ENCODE measurements around the gene TTC7B. TPM values are rescaled to one million over a fixed set of nuclear protein-coding genes. Genes with fewer than 3 reads are reported as not detected.

The TTC7B gene
- polyA plus RNA-seq, 1 donor (not counting 4 experiments of a cell fraction or from before 2014, with no cell fraction given): 21.4 TPM

DNA sequence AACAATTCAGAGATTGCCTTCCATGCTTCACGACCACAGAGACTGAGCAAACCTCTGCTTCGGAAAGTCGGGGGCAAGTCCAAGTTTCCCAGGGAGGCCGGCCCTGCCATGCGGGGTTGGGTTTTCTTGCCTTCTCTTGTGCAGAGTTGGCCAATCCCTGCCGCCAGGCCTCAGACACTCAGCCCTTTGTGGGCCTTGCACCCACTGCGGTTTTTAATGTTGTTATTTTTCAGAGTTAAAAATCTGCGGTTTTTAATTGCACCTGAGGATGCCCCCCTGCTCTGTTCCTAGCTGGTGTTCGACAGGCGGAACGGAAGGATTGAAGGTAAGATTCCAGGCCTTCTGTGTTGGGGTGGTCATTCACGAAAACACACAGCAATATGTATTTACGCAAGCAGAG lies 310.7 kb downstream of the TTC7B start:
- TF ChIP-seq CTCF (optimal IDR thresholded peaks at IDR 0.05 in 1 of 3, IDR thresholded peaks at IDR 0.05 in 1 of 3, conservative IDR thresholded peaks at IDR 0.05 in 1 of 3; ENCODE audit: extremely low read depth in 1 of 3, insufficient read depth in 2 of 3, low read length in 3 of 3) (no peak), EZH2 (IDR thresholded peaks at IDR 0.05; ENCODE audit: low read length) (no peak)
- Histone ChIP-seq H3K4me2 (ENCODE audit: control insufficient read depth, extremely low read depth, insufficient read depth, low read depth, low read length) (no peak overlapping the region), H3K27ac (ENCODE audit: control insufficient read depth, insufficient read depth, low read length) (no peak overlapping the region), H3K9ac (ENCODE audit: control insufficient read depth, extremely low read depth, insufficient read depth, low read length) (no peak overlapping the region), H2AFZ (ENCODE audit: control insufficient read depth, low read length) (no peak overlapping the region), H3K9me3 (ENCODE audit: control insufficient read depth, low read depth, low read length) (no peaks in the 10 kb centered on the region), H3K79me2 (ENCODE audit: control insufficient read depth, insufficient read depth, low read length) (no peaks in the 10 kb centered on the region), H3K36me3 (ENCODE audit: control insufficient read depth in 2 of 2, extremely low read depth in 1 of 2, insufficient read depth in 2 of 2, low read length in 2 of 2) (no peaks in the 10 kb centered on the region), H3K4me1 (ENCODE audit: control insufficient read depth, extremely low read depth, insufficient read depth, low read length) (peaks cover 14% of the 10 kb centered on the region), H3K4me3 (ENCODE audit: control insufficient read depth in 2 of 3, extremely low read depth in 1 of 3, insufficient read depth in 2 of 3, low read depth in 1 of 3, low read length in 3 of 3) (no peak overlapping the region), H4K20me1 (ENCODE audit: control insufficient read depth, extremely low read depth, insufficient read depth, low read length) (no peaks in the 10 kb centered on the region), H3K9me1 (ENCODE audit: control insufficient read depth, extremely low read depth, insufficient read depth, low read length) (no peaks in the 10 kb centered on the region), H3K27me3 (ENCODE audit: control insufficient read depth, extremely low read depth, insufficient read depth, low read length) (peaks cover 19% of the 10 kb centered on the region)
- DNase-seq (ENCODE audit: low read depth, low spot score): no peak
- dilution Hi-C loops (cut with MboI; ENCODE audit: extremely low pct_ligation_motif_present, low sequenced_read_pairs): no loop called here
- no peak for FAIRE-seq

GRCh38 chr14:90504643-90505042 lies 311.6 kb downstream of the TTC7B start:
- Histone ChIP-seq H3K27me3 (ENCODE audit: control insufficient read depth, extremely low read depth, insufficient read depth, low read length) (peaks cover 24% of the 10 kb centered on the region), H4K20me1 (ENCODE audit: control insufficient read depth, extremely low read depth, insufficient read depth, low read length) (no peaks in the 10 kb centered on the region), H3K9me1 (ENCODE audit: control insufficient read depth, extremely low read depth, insufficient read depth, low read length) (no peaks in the 10 kb centered on the region), H3K9ac (ENCODE audit: control insufficient read depth, extremely low read depth, insufficient read depth, low read length) (no peak overlapping the region), H3K79me2 (ENCODE audit: control insufficient read depth, insufficient read depth, low read length) (no peaks in the 10 kb centered on the region), H3K27ac (ENCODE audit: control insufficient read depth, insufficient read depth, low read length) (no peak overlapping the region), H2AFZ (ENCODE audit: control insufficient read depth, low read length) (no peak overlapping the region), H3K4me1 (ENCODE audit: control insufficient read depth, extremely low read depth, insufficient read depth, low read length) (peaks cover 14% of the 10 kb centered on the region), H3K36me3 (ENCODE audit: control insufficient read depth in 2 of 2, extremely low read depth in 1 of 2, insufficient read depth in 2 of 2, low read length in 2 of 2) (no peaks in the 10 kb centered on the region), H3K4me3 (ENCODE audit: control insufficient read depth in 2 of 3, extremely low read depth in 1 of 3, insufficient read depth in 2 of 3, low read depth in 1 of 3, low read length in 3 of 3) (no peak overlapping the region), H3K4me2 (ENCODE audit: control insufficient read depth, extremely low read depth, insufficient read depth, low read depth, low read length) (no peak overlapping the region), H3K9me3 (ENCODE audit: control insufficient read depth, low read depth, low read length) (no peaks in the 10 kb centered on the region)
- dilution Hi-C loops (cut with MboI; ENCODE audit: extremely low pct_ligation_motif_present, low sequenced_read_pairs): no loop called here
- no peak for DNase-seq (ENCODE audit: low read depth, low spot score)
- TF ChIP-seq EZH2 (IDR thresholded peaks at IDR 0.05; ENCODE audit: low read length): no peak
- no peak for TF ChIP-seq CTCF (optimal IDR thresholded peaks at IDR 0.05 in 1 of 3, IDR thresholded peaks at IDR 0.05 in 1 of 3, conservative IDR thresholded peaks at IDR 0.05 in 1 of 3; ENCODE audit: extremely low read depth in 1 of 3, insufficient read depth in 2 of 3, low read length in 3 of 3)
- FAIRE-seq: no peak

Measured in keratinocyte (primary cell).